Stomach smooth muscle (tissue), 2 donors: ENCODE data around the gene TRIM72.
"Not testable (repeated sequence)": the region's sequence is repeated elsewhere in the genome, so short reads cannot be mapped to it uniquely, and the experiment has no call there.

Source experiments
- H3K27ac ChIP-seq: one replicate; pipeline ENCODE4 v1.7.0; 2013; ENCODE audit warnings: mild to moderate bottlenecking, low read length, inconsistent platforms
- H3K27me3 ChIP-seq, 2 donors: one replicate each; pipeline ENCODE4 v1.7.0; 2013; ENCODE audit warnings: low read length in 2 of 2; ENCODE audit not compliant: insufficient read depth in 2 of 2, control insufficient read depth in 1 of 2
- H3K36me3 ChIP-seq, 2 donors: one replicate each; pipeline ENCODE4 v1.7.0; 2013; ENCODE audit warnings: low read length in 2 of 2; ENCODE audit not compliant: control insufficient read depth in 2 of 2, insufficient read depth in 2 of 2
- H3K4me1 ChIP-seq: one replicate; pipeline ENCODE4 v1.7.0; 2013; ENCODE audit warnings: low read length; ENCODE audit not compliant: control insufficient read depth, insufficient read depth
- H3K4me3 ChIP-seq, 2 donors: one replicate each; pipeline ENCODE4 v1.7.0; 2013; ENCODE audit warnings: low read length in 2 of 2
- H3K9ac ChIP-seq, 2 donors: one replicate each; pipeline ENCODE4 v1.7.0; 2013; ENCODE audit warnings: low read length in 2 of 2, mild to moderate bottlenecking in 1 of 2
- H3K9me3 ChIP-seq, 2 donors: one replicate each; pipeline ENCODE4 v1.7.0; 2013; ENCODE audit warnings: low read length in 2 of 2; ENCODE audit not compliant: control insufficient read depth in 2 of 2
- donor health status: healthy.
- donor health status: Pancreatic carcinoma.

Gene TRIM72

DNA sequence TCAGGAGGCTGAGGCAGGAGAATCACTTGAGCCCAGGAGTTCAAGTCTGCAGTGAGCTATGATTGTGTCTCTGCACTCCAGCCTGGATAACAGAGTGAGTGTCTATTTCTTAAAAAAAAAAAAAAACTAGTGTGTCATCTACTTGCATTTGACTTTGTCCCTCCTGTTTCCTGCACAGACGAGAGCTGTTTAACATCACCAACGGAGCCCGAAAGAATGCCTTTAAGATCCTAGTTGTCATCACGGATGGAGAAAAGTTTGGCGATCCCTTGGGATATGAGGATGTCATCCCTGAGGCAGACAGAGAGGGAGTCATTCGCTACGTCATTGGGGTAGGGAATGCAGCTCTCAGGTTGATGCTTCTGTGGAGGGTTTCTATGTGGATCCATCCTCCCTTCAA is 59.3 kb downstream of the TRIM72 start:
- no peaks in the 10 kb centered on the region for H3K4me1 ChIP-seq
- H3K27ac ChIP-seq, result no peak overlapping the region
- H3K4me3 ChIP-seq, result no peak overlapping the region
- no peak overlapping the region for H3K9ac ChIP-seq
- H3K9me3 ChIP-seq, result no peaks in the 10 kb centered on the region
- H3K36me3 ChIP-seq, result no peaks in the 10 kb centered on the region
- H3K27me3 ChIP-seq, result peaks cover 2 to 3% of the 10 kb centered on the region in 2 donors

DNA sequence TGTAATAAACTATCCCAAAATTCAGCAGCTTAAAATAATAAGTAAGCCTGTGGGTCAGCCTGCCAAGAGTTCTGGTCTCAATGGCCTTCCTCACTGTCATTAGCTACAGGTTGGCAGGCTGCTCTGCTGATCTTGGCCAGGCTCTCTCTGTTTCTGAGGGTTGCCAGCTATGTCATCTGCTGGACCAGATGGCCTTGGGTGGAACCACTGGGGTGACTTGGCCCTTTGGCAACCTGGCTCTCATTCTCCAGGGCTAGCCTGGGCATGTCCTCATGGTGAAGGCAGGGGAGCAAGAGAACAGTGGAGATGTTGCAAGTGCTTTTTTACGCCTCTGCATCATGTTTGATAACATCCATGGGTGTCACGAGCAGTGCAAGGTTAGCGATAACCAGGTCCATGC is 59.8 kb downstream of the TRIM72 start:
- no peaks in the 10 kb centered on the region for H3K4me1 ChIP-seq
- no peak overlapping the region for H3K4me3 ChIP-seq
- H3K27me3 ChIP-seq, result peaks cover 2 to 3% of the 10 kb centered on the region in 2 donors
- no peaks in the 10 kb centered on the region for H3K36me3 ChIP-seq
- H3K9me3 ChIP-seq, result no peaks in the 10 kb centered on the region
- no peak overlapping the region for H3K9ac ChIP-seq
- no peak overlapping the region for H3K27ac ChIP-seq

DNA sequence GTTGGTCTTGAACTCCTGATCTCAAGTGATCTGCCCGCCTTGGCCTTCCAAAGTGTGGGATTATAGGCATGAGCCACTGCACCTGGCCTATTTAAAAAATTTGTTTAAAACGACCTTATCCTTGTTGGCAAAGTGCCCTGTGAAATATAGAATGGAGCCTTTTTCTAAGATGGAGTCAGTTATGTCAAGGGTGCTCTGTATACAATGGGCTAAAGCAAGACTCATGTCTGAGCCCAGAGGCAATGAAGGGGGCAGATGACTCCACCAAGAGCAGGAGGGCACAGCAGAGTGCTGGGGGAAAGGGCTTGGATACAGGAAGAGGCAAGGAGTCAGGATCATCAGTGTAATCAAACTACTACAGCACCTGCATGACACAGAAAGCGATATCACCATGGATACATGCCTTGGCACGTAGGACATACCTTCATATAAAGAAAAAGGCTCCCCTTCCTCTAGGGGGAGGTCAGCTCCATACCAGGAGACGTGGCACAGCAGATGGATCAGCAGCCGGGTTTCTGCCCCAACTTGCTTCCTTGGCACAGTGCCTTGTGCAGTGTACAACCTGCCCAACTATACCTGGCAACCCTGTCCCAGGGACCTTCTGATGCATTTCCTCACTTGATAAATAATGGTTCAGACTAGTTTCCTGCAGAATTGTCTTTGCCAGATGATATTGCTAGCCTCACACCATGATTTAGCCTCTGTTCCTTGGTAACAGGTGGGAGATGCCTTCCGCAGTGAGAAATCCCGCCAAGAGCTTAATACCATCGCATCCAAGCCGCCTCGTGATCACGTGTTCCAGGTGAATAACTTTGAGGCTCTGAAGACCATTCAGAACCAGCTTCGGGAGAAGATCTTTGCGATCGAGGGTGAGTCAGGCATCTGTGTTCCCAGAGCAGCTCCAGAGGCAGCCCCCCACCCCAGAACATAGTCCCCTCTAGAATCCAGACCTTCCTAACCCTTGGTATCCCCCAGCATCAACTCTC is 61.2 kb downstream of the TRIM72 start:
- peaks cover 2 to 3% of the 10 kb centered on the region in 2 donors for H3K27me3 ChIP-seq
- no peak overlapping the region for H3K27ac ChIP-seq
- no peak overlapping the region for H3K9ac ChIP-seq
- no peak overlapping the region for H3K4me3 ChIP-seq
- H3K9me3 ChIP-seq, result no peaks in the 10 kb centered on the region
- no peaks in the 10 kb centered on the region for H3K36me3 ChIP-seq
- H3K4me1 ChIP-seq, result no peaks in the 10 kb centered on the region

DNA sequence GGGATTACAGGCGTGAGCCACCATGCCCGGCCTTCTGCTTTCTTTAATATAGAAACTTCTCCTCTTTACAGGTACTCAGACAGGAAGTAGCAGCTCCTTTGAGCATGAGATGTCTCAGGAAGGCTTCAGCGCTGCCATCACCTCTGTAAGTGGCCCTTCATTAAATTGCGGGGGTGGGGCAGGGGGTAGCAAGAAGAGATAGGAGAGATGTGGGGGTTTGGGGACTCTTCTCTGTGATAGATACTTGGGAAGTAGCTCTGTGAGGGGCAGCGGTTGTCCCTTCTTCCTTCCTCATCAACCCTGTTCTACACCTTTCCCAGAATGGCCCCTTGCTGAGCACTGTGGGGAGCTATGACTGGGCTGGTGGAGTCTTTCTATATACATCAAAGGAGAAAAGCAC is 62.7 kb downstream of the TRIM72 start:
- no peak overlapping the region for H3K4me3 ChIP-seq
- no peaks in the 10 kb centered on the region for H3K36me3 ChIP-seq
- no peaks in the 10 kb centered on the region for H3K9me3 ChIP-seq
- H3K9ac ChIP-seq, result no peak overlapping the region
- H3K4me1 ChIP-seq, result no peaks in the 10 kb centered on the region
- H3K27ac ChIP-seq, result no peak overlapping the region
- H3K27me3 ChIP-seq, result peaks cover 2 to 3% of the 10 kb centered on the region in 2 donors

DNA sequence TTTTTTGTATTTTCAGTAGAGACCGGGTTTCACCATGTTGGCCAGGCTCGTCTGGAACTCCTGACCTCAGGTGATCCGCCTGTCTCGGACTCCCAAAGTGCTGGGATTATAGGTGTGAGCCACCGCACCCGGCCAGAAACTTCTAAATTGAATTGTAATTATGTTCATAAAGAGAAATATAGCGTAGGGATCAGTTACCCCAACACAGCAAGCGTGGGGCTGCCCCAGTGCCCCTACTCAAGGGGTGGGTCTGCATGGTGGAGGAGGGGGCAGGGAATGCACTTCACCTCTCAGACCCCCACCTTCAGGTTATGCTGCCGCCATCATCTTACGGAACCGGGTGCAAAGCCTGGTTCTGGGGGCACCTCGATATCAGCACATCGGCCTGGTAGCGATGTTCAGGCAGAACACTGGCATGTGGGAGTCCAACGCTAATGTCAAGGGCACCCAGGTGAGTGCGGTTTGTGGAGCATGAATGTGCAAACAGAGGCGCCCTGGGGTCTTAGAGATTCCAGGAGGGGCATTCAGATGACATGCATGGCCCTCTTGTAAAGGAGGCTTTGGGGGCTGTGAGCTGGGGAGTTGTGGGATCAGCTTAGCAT is 63.8 kb downstream of the TRIM72 start:
- Histone ChIP-seq H3K4me3 (no peak overlapping the region), H3K27me3 (peaks cover 0 to 2% of the 10 kb centered on the region in 2 donors), H3K4me1 (no peaks in the 10 kb centered on the region), H3K27ac (no peak overlapping the region), H3K36me3 (no peaks in the 10 kb centered on the region), H3K9me3 (no peaks in the 10 kb centered on the region), H3K9ac (no peak overlapping the region)

DNA sequence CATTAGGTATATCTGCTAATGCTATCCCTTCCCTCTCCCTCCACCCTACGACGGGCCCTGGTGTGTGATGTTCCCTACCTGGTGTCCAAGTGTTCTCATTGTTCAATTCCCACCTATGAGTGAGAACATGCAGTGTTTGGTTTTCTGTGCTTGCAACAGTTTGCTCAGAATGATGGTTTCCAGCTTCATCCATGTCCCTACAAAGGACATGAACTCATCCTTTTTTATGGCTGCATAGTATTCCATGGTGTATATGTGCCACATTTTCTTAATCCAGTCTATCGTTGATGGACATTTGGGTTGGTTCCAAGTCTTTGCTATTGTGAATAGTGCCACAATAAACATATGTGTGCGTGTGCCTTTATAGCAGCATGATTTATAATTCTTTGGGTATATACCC is 64.9 kb downstream of the TRIM72 start:
- not testable (repeated sequence) for H3K27me3 ChIP-seq, H3K4me3 ChIP-seq, H3K9ac ChIP-seq, H3K27ac ChIP-seq, H3K36me3 ChIP-seq, H3K4me1 ChIP-seq, H3K9me3 ChIP-seq
